Adipose tissue (tissue), 3 donors: ENCODE measurements around the gene GABRA4. TPM values are rescaled to one million over a fixed set of nuclear protein-coding genes. Genes with fewer than 3 reads are reported as not detected.

ENCODE experiments used
- H3K27ac ChIP-seq: one replicate; pipeline ENCODE4 v1.5.1; 2013; ENCODE audit warnings: low read depth, low read length
- WGBS, 3 donors: extraction: QIAGEN DNeasy Blood & Tissue Kit; methylation state at CpG; one replicate each; pipeline ENCODE4 v1.1.7; 2013; 5-methylcytosine and 5-hydroxymethylcytosine counted together
- polyA plus RNA-seq, 3 donors: library from polyadenylated mRNA; stranded (reverse); fragments of 200-250 nt; gene quantifications; one replicate each; pipeline ENCODE4 v1.2.3, GENCODE V29; 2013
- donor health status: healthy with polysubstance abuse.
- donor health status: Bipolar disorder and iron deficiency.
- donor health status: healthy.

The GABRA4 gene
- polyA plus RNA-seq, 3 donors = not detected

DNA sequence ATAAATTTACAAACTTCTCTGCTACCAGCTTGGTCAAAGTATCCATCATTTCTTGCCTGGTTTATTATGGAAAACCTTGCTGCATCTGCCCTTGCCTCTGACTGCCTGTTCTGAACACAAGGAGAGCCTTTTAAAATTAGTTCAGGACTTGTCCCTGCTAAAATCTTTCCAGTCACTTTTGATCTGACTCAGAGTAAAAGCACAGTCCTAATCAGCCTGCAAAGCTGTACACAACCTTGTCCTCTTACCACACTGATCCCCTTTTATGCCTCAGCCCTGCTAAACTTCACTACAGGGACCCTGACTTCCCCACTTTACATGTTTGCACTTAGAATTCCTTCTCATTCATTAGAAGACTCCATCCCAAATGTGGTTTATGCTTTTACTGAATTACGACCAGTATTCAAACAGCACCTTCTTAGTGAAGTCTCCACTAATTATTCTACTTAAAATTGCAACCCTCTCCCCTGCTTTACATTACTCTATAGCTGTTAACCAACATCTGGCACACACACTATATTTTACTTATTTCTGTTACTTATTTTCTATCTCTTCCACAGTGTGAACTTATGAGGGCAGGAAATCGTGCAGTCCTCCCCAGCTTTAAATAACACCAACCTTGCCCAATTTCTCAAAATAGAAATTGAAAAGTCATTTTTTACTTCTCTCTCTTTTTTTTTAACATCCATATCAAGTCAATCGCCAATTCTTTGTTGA is 6.3 kb downstream of the GABRA4 start:
- 41 to 64% (median 63%) methylated on average over 3 of the region's 3 CpGs for WGBS, 3 donors
- no peak overlapping the region for H3K27ac ChIP-seq

DNA sequence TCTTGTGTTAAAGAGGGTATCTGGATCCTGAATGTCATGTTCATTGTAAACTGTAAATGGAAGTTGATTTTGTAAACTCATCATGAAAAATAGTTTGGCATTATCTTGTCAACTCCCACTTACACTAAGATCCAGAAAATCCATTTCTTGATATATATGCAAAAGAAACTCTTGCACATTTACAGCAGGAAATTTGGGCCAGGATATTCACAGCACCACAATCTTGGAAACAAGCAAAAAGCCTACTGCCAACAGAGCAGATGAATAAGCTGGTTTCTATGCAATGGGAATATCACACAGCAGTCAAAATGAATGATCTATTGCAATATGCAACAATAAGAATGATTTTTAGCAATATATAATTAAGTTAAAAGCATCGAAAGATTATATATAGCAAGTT is 8.6 kb downstream of the GABRA4 start:
- H3K27ac ChIP-seq = no peak overlapping the region
- WGBS, 3 donors = 80 to 95% (median 88%) methylated on average over 1 of the region's 1 CpG

DNA sequence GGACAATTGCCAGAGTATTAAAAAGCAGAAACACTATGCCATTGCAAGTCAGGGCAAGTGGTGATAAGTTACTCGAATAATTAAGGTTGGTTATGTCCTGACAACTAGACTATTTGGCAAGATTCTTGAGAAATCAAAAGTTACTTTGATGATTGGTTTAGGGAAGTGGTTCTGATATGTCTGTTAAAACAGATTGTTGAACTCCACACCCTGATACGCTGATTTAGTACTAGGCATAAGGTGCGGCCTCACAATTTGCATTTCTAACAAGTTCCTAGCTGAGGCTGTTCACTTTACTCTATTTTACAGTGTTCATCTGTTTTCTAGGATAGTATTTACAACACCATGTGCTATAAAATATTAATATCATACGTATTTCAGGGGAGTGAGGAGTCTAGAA is 12.5 kb downstream of the GABRA4 start:
- WGBS, 3 donors = 74 to 82% (median 78%) methylated on average over 4 of the region's 4 CpGs
- no peak overlapping the region for H3K27ac ChIP-seq

DNA sequence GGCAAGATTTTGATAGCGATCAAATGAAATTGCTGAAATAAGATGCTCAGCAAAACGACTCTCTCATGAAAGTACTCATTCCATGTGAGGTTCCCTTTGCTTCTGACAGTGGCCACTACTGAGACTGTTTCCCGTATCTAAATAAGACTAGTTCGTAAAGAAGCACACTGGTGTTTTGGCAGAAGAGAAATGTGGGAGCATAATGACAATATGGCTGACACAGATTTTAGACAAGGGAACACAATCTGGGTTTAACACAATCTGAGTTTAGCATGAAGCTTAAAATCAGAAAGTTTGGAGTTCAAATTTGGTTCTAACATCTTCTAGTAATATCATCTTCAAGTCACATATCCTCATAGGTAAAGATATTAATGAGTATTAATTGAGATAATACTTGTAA is 13.7 kb downstream of the GABRA4 start:
- no peak overlapping the region for H3K27ac ChIP-seq
- WGBS, 3 donors = 73 to 82% (median 82%) methylated on average over 4 of the region's 4 CpGs

DNA sequence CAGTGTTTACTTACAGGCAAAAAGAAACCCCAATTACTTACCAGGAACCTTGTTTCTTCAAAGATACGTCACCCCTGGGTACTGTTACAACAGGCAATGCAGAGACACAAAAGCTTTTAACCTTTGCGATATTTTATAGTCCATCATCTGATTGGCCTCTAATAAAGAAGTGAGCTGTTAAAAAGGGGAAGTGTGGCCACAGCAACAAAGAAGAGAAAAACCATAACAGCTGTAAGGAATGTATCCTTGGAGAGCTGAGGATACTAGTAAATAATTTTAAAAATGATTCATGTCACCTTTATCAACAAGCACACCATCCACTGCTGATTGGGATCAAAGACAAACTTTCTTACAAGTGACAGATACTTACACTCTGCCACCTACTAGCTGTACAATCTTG is 14.1 kb downstream of the GABRA4 start:
- WGBS, 3 donors = 45 to 66% (median 57%) methylated on average over 2 of the region's 2 CpGs
- no peak overlapping the region for H3K27ac ChIP-seq

DNA sequence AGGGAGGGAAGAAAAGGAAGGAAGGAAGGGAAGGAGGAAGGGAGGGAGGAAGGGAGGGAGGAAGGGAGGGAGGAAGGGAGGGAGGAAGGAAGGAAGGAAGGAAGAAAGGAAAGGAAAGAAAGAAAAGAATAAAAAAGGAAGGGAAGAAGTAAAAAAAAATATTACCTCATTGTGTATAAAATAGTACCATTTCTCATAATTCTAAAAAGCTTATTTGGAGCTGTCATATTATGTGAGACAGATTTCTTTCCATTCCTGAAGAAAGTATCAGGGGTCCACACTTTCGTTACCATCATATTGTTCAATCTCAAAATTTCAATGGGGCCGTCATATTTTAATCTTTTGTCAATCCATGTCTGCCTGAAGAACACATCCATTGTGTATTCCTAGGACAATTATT is 16.1 kb downstream of the GABRA4 start:
- no peak overlapping the region for H3K27ac ChIP-seq
- 78 to 93% (median 85%) methylated on average over 2 of the region's 2 CpGs for WGBS, 3 donors

DNA sequence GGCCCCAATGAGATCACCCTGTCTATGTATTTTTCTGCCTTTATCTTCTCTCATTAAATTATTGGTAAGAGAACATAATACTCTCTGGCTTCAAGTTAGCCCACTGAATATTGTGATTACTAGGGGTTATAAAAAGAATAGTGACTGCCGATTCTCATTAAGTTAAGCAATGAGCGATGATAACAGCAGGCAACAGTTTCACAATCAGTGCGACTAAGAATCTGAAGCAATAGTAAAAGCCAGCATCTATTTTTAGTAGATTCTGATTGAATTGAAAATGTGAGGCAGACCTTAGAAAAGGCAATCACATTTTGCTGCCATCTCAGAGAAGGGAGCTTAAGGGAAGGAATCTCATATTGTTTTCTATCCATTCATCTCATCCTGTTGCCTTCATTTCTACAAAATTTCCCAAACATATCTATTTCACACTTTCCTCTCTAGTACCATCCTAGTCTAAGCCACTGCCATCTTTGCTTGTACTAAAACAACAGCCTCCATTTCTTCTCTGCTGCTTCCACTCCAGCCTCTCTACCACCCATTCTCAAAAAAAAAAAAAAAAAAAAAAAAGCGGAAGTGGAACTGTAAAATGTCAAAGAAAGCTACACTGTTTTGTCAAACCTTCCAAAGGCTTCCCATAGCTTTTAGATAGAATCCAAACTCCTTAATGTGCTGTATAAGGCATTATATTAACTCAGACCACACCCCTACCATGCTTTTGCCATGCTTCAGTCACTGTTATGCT is 17.4 kb downstream of the GABRA4 start:
- no peak overlapping the region for H3K27ac ChIP-seq
- 52 to 83% (median 71%) methylated on average over 4 of the region's 4 CpGs for WGBS, 3 donors

DNA sequence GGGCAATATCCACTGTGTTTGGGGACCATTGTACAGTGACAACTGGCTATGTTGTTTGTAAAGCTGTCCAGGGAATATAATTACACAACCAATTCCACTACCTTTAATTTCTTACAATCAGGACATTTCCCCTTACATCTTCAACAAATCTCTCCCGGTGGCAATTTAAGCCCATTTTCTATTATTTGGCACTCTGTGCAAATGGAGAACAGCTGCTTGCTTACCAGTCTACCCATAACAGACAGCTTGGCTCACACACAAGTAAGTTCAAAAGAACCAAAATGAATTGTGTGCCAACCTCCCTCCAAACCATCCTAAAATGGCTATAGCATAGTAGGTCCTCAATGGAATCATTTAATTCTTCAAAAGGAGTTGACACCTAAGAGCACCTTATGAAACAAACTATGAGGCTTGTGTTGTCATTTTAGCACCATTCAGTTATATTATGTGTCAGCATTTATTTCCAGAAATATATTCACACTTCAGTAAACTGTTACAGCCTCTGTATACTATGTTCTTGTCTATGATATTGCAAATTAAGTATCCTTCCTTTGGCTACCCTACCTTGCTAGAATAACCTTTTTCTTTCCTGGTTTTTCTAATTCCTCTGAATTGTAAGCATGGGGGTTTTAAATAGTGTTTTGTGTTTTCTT is 18.4 kb downstream of the GABRA4 start:
- no peak overlapping the region for H3K27ac ChIP-seq
- 83 to 93% (median 86%) methylated on average over 1 of the region's 1 CpG for WGBS, 3 donors

DNA sequence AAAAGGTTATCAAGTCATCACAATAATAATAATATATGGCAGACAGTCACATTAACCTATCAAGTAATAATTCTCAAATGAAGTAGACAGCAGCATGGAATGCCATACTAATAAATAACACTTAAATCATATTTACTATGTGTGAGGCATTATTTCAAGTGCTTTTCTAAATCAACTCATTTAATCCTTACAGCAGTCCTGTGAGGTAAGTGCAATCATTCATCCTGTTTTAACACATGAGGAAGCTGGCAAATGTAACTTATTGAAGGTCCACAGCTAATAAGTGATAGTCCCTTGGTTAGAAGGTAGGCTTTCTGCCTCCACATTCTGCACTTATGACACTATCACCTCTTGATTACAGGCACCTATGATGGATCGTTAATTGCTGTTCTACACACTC is 24.5 kb downstream of the GABRA4 start:
- no peak overlapping the region for H3K27ac ChIP-seq
- WGBS, 3 donors = 73 to 88% (median 78%) methylated on average over 1 of the region's 1 CpG

DNA sequence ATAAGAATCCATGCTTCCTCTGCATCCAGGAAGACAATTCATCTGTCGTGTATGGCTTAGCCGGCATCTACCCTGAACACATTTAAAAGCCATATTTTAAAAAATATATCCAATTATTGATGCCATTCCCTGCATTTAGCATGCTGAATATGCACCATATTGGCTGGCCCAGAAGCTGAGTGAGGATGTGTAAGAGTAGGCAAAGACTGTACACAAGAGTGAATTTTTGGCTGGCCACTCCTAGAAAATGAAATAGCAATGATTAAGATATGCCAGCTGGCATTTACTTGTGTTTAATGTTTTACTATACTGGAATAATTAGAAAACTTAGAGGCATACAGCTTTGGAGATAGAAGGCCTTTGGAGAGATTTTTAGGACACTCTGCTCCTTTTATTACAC is 25.8 kb downstream of the GABRA4 start:
- WGBS, 3 donors = 77 to 93% (median 88%) methylated on average over 2 of the region's 2 CpGs
- no peak overlapping the region for H3K27ac ChIP-seq

DNA sequence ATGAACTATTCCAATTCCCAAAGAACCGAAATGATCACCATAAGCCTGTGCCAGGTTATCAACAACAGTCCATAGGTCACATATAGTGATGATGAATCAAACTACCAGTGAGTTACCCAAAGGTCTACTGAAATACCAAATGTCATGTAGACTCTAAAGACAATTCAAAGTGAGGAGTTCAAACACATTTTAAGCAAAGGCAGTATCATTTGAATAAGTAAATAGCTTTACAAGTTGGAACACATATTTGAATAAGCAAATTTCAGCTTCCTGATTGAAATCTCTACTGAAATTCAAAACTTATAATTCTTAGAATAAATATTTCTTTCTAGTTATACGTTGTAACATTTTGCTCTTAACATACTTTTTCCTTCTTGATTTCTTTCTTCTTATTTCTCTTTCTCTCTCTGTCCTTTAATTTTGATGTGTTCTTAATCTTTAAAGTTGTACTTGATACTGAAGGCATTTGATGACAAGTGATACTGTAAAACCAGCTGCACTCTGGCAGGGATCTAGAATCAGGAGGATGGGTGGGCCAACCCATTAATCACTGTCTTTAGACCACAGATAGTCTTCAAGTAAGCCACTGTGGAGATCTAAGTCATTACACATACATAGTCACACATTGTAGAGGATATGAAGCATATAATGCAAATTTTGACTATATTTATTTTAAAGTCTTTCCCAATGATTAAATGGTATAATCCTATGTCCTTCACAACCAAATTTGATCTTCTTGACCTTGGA is 34.5 kb downstream of the GABRA4 start:
- no peak overlapping the region for H3K27ac ChIP-seq
- 72 to 79% (median 72%) methylated on average over 2 of the region's 2 CpGs for WGBS, 3 donors

DNA sequence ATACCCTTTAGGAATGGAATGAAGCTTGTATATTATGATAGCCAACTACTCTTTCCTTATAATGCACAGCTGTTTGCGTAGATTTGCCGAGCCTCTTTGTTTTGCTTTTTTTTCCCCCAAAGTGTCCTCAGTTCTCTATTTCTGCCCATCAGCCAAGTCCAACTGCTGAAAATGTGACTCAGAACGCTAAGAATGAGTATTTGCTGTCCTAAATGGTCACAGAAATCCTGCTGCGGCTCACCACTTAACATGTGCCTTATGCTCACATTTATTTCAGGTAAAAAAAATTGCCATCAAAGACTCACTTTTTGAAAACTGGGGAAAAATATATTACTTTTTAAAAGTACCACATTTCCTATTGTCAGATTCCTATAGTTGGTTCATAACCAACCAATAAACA is 36.9 kb downstream of the GABRA4 start:
- H3K27ac ChIP-seq = no peak overlapping the region
- whole genome bisulfite sequencing, 3 donors = 57 to 67% (median 61%) methylated on average over 4 of the region's 4 CpGs

DNA sequence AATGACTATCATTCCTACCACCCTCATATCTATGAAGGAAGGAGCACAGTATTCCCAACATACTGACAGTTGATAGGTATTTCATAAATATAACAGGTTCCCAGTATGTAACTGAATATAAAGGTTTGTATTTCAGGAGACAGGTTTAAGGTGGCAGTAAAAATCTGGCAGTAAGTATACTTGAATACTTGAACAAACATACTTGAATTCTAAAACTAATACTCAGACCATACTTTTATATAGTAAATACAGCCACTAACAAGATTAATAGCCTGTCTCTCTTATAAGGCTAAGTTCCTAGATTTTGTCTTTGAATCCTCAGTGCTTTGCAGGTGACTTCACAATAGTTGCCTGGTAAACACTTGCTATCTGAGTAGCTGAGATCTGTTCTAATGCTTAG is 37.8 kb downstream of the GABRA4 start:
- H3K27ac ChIP-seq = no peak overlapping the region

DNA sequence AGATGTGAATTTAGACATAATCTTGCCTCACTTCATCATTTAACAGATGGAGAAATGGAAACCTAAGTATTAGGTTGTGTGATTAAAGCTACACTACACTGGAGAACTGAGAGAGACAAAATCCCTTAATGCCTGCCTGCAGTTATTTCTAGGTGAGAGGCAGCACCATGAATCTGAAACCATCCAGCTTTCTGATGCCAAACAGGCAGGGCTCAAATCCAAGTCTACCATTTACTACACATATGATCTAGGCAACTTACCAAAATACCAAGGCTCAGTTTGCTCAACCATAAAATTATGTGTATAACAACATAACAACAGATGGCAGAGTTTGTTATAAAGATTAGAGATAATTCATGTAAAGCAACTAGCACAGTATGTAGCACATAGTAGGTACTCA is 38.7 kb downstream of the GABRA4 start:
- H3K27ac ChIP-seq = no peak overlapping the region

DNA sequence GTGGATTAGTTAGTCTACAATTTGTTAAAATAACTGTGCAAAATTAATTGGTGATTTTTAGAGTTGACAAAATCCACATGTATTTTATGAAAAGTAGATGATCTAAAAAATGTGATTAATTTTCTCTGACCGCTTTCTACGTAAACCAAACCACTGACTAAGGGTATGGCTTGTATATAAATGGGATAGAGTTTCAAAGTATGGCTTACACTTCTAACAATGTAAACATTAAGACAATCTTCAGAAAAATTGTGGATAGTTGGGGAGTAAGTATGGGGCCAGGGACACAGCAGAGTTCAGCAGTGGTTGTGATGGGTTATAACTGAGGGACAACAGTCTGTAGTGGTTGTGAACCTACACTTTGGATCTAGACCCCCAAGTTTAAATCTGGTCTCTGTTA is 39.8 kb downstream of the GABRA4 start:
- no peak overlapping the region for H3K27ac ChIP-seq
- 68 to 83% (median 77%) methylated on average over 2 of the region's 2 CpGs for WGBS, 3 donors

DNA sequence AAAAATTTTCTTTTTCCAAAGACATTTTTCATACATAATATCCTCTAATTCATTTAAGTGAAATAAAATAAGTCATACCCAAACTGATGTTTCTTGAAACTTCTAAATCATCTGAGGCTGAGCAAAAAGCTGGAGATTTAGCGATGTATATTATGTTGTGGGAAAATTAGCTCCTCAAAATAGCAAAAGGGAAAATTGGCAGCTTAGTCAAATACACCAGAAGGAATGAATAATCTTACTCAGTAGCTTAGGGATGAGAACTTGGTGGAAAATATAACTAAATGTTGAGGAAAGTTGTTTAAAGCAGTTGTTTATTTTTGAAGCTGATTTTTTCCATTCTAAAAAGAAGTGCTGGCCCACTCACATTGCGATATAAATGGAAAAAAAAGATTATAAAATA is 40.9 kb downstream of the GABRA4 start:
- WGBS, 3 donors = 65 to 81% (median 76%) methylated on average over 2 of the region's 2 CpGs
- no peak overlapping the region for H3K27ac ChIP-seq

DNA sequence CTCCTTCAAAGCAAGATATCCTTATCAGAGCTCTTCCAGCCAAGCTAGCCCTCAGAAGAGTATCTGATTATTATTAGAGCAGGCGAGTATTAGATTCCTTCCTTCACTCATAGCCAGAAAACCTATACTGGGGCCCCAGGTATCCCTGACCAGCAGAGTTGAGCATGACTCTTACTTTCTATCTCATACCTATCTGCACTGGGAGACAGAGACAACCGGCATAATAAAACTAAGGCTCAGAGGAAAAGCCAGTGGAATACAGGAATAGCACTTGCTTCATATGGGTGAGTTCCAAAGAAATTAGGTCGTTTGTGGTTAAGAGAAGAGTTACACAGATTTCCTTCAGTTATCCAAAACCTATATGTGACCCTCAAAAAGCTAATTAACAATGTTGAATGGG is 42.6 kb downstream of the GABRA4 start:
- WGBS, 3 donors = 62 to 69% (median 68%) methylated on average over 3 of the region's 3 CpGs

DNA sequence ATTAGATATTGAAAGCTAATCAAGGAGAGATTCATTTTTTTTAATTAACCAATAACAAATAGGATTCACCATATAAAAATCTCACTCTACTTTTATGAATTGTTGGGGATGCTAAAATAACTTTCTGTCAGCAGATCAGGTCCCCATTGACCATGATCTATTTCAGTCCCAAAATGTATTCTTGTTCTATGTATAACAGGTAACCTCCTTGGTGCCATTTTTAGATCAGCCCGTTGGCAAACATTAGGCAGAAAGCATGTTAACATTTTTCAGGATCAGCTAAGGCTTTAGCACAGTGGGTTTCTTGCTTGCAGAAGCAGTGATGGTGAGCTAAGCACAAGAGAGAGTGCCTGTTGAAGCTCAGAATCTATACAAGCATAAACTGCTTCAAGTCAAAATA is 43.6 kb downstream of the GABRA4 start:
- H3K27ac ChIP-seq = no peak overlapping the region
- WGBS, 3 donors = 48 to 72% (median 63%) methylated on average over 1 of the region's 1 CpG

More for the DNA sequence above, 42.6 kb downstream of the GABRA4 start:
- no peak overlapping the region for H3K27ac ChIP-seq

DNA sequence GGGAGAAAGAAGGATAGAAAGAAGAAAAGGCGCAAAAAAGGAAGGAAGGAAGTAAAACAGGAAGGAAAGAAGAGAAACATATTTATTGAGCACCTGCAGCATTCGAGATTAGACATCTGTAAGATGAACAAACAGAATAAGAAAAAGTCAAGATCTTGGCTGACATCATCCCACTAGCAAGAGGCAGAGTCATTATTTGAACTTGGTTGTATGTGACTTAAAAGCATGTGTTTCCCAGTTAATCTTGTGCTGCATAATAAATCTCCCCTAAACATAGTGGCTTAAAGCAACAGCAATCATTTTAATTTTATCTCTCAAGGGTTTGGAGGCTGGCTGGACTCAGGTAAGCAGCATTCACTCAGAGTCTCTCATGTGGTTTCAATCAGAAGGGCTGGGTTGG is 45.8 kb downstream of the GABRA4 start:
- no peak overlapping the region for H3K27ac ChIP-seq
- 12 to 42% (median 22%) methylated on average over 2 of the region's 2 CpGs for WGBS, 3 donors
